GM23338 (cell line): ENCODE results near the gene TMEM255B. TPM values are rescaled to one million over a fixed set of nuclear protein-coding genes. Genes with fewer than 3 reads are reported as not detected.

Experiments
- ATAC-seq: fragments of 200-7000 bp; cut with Tn5 transposase; 3 replicates; pipeline ENCODE4 v1.9.1; 2020
- DNase-seq: peaks from one replicate; pipeline ENCODE4 v3.0.0-alpha.2; 2015; ENCODE audit warnings: low spot score
- H2AFZ ChIP-seq: fragments of 200-600 bp; sonication (generic); 2 replicates; pipeline ENCODE4 v1.8.0; 2016; ENCODE audit warnings: antibody characterized with exemption, mild to moderate bottlenecking, moderate library complexity
- H3F3A ChIP-seq: fragments of 200-600 bp; sonication (generic); replicated peaks from 2 replicates; pipeline ENCODE4 v1.8.0; 2017; ENCODE audit warnings: antibody characterized with exemption, mixed run types, low read depth
- H3K27ac ChIP-seq: fragments of 200-600 bp; sonication (generic); 2 replicates; pipeline ENCODE4 v1.6.1; 2016; ENCODE audit warnings: low read depth
- H3K27me3 ChIP-seq: fragments of 200-600 bp; sonication (generic); 2 replicates; pipeline ENCODE4 v1.8.0; 2016; ENCODE audit warnings: mild to moderate bottlenecking, mixed run types, moderate library complexity; ENCODE audit not compliant: insufficient read depth
- H3K36me3 ChIP-seq: fragments of 200-600 bp; sonication (generic); 2 replicates; pipeline ENCODE4 v1.8.0; 2016; ENCODE audit warnings: mild to moderate bottlenecking; ENCODE audit not compliant: insufficient read depth
- H3K4me1 ChIP-seq: fragments of 200-600 bp; sonication (generic); 2 replicates; pipeline ENCODE4 v1.8.0; 2016; ENCODE audit warnings: mild to moderate bottlenecking, moderate library complexity; ENCODE audit not compliant: insufficient read depth
- H3K4me2 ChIP-seq: fragments of 200-600 bp; sonication (generic); 2 replicates; pipeline ENCODE4 v1.7.1; 2017; ENCODE audit warnings: mixed run types
- H3K4me3 ChIP-seq: fragments of 200-600 bp; sonication (generic); 2 replicates; pipeline ENCODE4 v1.6.1; 2016; ENCODE audit warnings: mixed run types
- H3K79me2 ChIP-seq: fragments of 200-600 bp; sonication (generic); replicated peaks from 2 replicates; pipeline ENCODE4 v1.8.0; 2017; ENCODE audit warnings: mild to moderate bottlenecking; ENCODE audit not compliant: insufficient read depth
- H3K9me2 ChIP-seq: fragments of 200-600 bp; sonication (generic); 2 replicates; pipeline ENCODE4 v1.8.0; 2017; ENCODE audit not compliant: insufficient read depth
- H4K20me1 ChIP-seq: fragments of 200-600 bp; sonication (generic); replicated peaks from 2 replicates; pipeline ENCODE4 v1.8.0; 2017; ENCODE audit warnings: mild to moderate bottlenecking; ENCODE audit not compliant: insufficient read depth
- H3K27ac Mint-ChIP-seq: 2 replicates; pipeline ENCODE4 v1.8.0; 2020; ENCODE audit warnings: inconsistent platforms, mild to moderate bottlenecking, moderate library complexity, mixed read lengths
- H3K27me3 Mint-ChIP-seq: 3 replicates; pipeline ENCODE4 v1.8.0; 2022; ENCODE audit warnings: low read depth, mild to moderate bottlenecking, moderate library complexity, mixed read lengths, inconsistent platforms; ENCODE audit not compliant: insufficient read depth, poor library complexity
- H3K36me3 Mint-ChIP-seq: 3 replicates; pipeline ENCODE4 v1.8.0; 2021; ENCODE audit warnings: low read depth, mild to moderate bottlenecking, inconsistent platforms, moderate library complexity, mixed read lengths
- H3K4me1 Mint-ChIP-seq: 3 replicates; pipeline ENCODE4 v1.8.0; 2020; ENCODE audit warnings: mild to moderate bottlenecking, inconsistent platforms, mixed read lengths
- H3K4me3 Mint-ChIP-seq: 3 replicates; pipeline ENCODE4 v1.8.0; 2021; ENCODE audit warnings: moderate library complexity, mild to moderate bottlenecking, inconsistent platforms, mixed read lengths
- H3K9me3 Mint-ChIP-seq: 3 replicates; pipeline ENCODE4 v1.8.0; 2020; ENCODE audit warnings: moderate library complexity, mild to moderate bottlenecking, inconsistent platforms, mixed read lengths
- CREB1 ChIP-seq: fragments of 250-450 bp; sonication (Bioruptor Pico); IDR thresholded peaks from 2 replicates; pipeline ENCODE4 v1.5.0; 2020; ENCODE audit warnings: low read depth, mild to moderate bottlenecking, moderate library complexity
- CTCF ChIP-seq, 2 experiments: fragments of 200-600 bp in 1 of 2; sonication (generic) in 1 of 2; conservative IDR thresholded peaks; 2 replicates each; pipeline versions ENCODE4 v1.5.1 to v1.6.1; 2016 to 2017; ENCODE audit warnings: antibody characterized with exemption in 2 of 2, low read depth in 2 of 2, mild to moderate bottlenecking in 2 of 2, moderate library complexity in 1 of 2
- ETS1 ChIP-seq: IDR thresholded peaks from 2 replicates; pipeline ENCODE4 v1.6.1; 2016; ENCODE audit warnings: antibody characterized with exemption
- EZH2 ChIP-seq: fragments of 200-600 bp; sonication (generic); IDR thresholded peaks from one replicate; pipeline ENCODE4 v1.8.0; 2017; ENCODE audit warnings: antibody characterized with exemption, mild to moderate bottlenecking, low read depth; ENCODE audit not compliant: unreplicated experiment
- EZH2phosphoT487 ChIP-seq: fragments of 200-600 bp; sonication (generic); IDR thresholded peaks from one replicate; pipeline ENCODE4 v1.8.1; 2018; ENCODE audit warnings: antibody characterized with exemption; ENCODE audit not compliant: unreplicated experiment
- JUNB ChIP-seq: IDR thresholded peaks from one replicate; pipeline ENCODE4 v1.6.1; 2016; ENCODE audit warnings: antibody characterized with exemption; ENCODE audit not compliant: unreplicated experiment
- NANOG ChIP-seq: IDR thresholded peaks from 2 replicates; pipeline ENCODE4 v1.6.1; 2016; ENCODE audit warnings: antibody characterized with exemption, borderline replicate concordance
- POLR2AphosphoS5 ChIP-seq: IDR thresholded peaks from 2 replicates; pipeline ENCODE4 v1.6.1; 2016; ENCODE audit warnings: antibody characterized with exemption, low read depth
- REST ChIP-seq: IDR thresholded peaks from one replicate; pipeline ENCODE4 v1.6.1; 2018; ENCODE audit warnings: antibody characterized with exemption; ENCODE audit not compliant: unreplicated experiment
- STAT1 ChIP-seq: IDR thresholded peaks from one replicate; pipeline ENCODE4 v1.6.1; 2016; ENCODE audit warnings: antibody characterized with exemption; ENCODE audit not compliant: unreplicated experiment
- ZNF114 ChIP-seq: fragments of 250-450 bp; sonication (Bioruptor Pico); IDR thresholded peaks from 2 replicates; pipeline ENCODE4 v1.5.0; 2020; ENCODE audit warnings: mild to moderate bottlenecking, moderate library complexity
- ZNF331 ChIP-seq: fragments of 250-450 bp; sonication (Bioruptor Pico); IDR thresholded peaks from 2 replicates; pipeline ENCODE4 v1.5.0; 2020; ENCODE audit warnings: low read depth, mild to moderate bottlenecking, moderate library complexity
- polyA plus RNA-seq: library from polyadenylated mRNA; unstranded; fragments of >200 nt; fragmentation: Nextera tagmentation; extraction: Ambion mirVana; gene quantifications from 2 replicates; pipeline ENCODE4 v1.2.1, GENCODE V29; 2016
- total RNA-seq: library from RNA; depleted of rRNA; stranded (reverse); fragments of >200 nt; shearing (Covaris generic); gene quantifications from 2 replicates; pipeline ENCODE4 v1.2.3, GENCODE V29; 2014

The TMEM255B gene
- total and polyA plus RNA-seq, 2 experiments from 2014 or later: 0.69 to 4.4 TPM

- H3K27me3 Mint-ChIP-seq: peaks cover 25% of the 10 kb centered on the region
- H3K4me3 Mint-ChIP-seq: no peak overlapping the region
Measured at GRCh38 chr13:113732961-113733950, 25.8 kb upstream of the TMEM255B start.

More at GRCh38 chr13:113732961-113733950, 25.8 kb upstream of the TMEM255B start:
- Histone ChIP-seq H3K4me3 (no peak overlapping the region), H3K9me2 (no peaks in the 10 kb centered on the region), H2AFZ (no peak overlapping the region), H3K79me2 (no peaks in the 10 kb centered on the region), H3K27ac (no peak overlapping the region), H4K20me1 (no peaks in the 10 kb centered on the region), H3K27me3 (no peaks in the 10 kb centered on the region), H3K4me2 (no peak overlapping the region), H3K36me3 (no peaks in the 10 kb centered on the region), H3K4me1 (no peaks in the 10 kb centered on the region), H3F3A (peaks cover 13% of the 10 kb centered on the region)
- peaks cover 6% of the 10 kb centered on the region; the same call in 1 of the 3 replicates for H3K36me3 Mint-ChIP-seq
- H3K9me3 Mint-ChIP-seq: peaks cover 25% of the 10 kb centered on the region
- ATAC-seq (no peak), DNase-seq (no peak)
- H3K27ac Mint-ChIP-seq: no peak overlapping the region
- no peaks in the 10 kb centered on the region for H3K4me1 Mint-ChIP-seq
- TF ChIP-seq ZNF114 (CRISPR knock-in tag) (no peak), REST (no peak), EZH2phosphoT487 (no peak), CREB1 (CRISPR knock-in tag) (no peak), ETS1 (no peak), EZH2 (no peak), NANOG (no peak), CTCF (conservative IDR thresholded peaks at IDR 0.05; ENCODE audit: low read depth in 2 of 2) (no peak), STAT1 (no peak), JUNB (no peak), POLR2AphosphoS5 (no peak), ZNF331 (CRISPR knock-in tag) (no peak)
